T-helper 2 cell treated with Interferon-gamma antibody and Interleukin-4, amounts not matched to agents 5 μg/mL and 100 μg/mL, for 36 hours (primary cell): Measurements from ENCODE around the gene SMCO2.
A peak's percentile ranks its signal among the peaks of the same experiment; 100 is the strongest.
"Not testable (repeated sequence)": the region's sequence is repeated elsewhere in the genome, so short reads cannot be mapped to it uniquely, and the experiment has no call there.

Source experiments
- DNase-seq: peaks from one replicate; pipeline ENCODE4 v3.0.0; 2021; ENCODE audit warnings: low spot score
- H3K27ac Mint-ChIP-seq: one replicate; pipeline ENCODE4 v1.8.0; 2021; ENCODE audit warnings: mild to moderate bottlenecking, mixed read lengths
- H3K27me3 Mint-ChIP-seq: one replicate; pipeline ENCODE4 v1.8.0; 2021; ENCODE audit warnings: low read depth, mixed read lengths
- H3K36me3 Mint-ChIP-seq: one replicate; pipeline ENCODE4 v1.8.0; 2021; ENCODE audit warnings: low read depth, mixed read lengths
- H3K4me1 Mint-ChIP-seq: one replicate; pipeline ENCODE4 v1.8.0; 2021; ENCODE audit warnings: low read depth, mixed read lengths
- H3K4me3 Mint-ChIP-seq: one replicate; pipeline ENCODE4 v1.8.0; 2022; ENCODE audit warnings: mild to moderate bottlenecking, moderate library complexity, mixed read lengths
- H3K9me3 Mint-ChIP-seq: one replicate; pipeline ENCODE4 v1.8.0; 2021; ENCODE audit warnings: mixed read lengths

SMCO2 gene

GRCh38 chr12:27530157-27530922, 83.8 kb downstream of the SMCO2 start:
- H3K9me3 Mint-ChIP-seq = no peaks in the 10 kb centered on the region
- H3K4me1 Mint-ChIP-seq = peaks cover 18% of the 10 kb centered on the region
- no peaks in the 10 kb centered on the region for H3K36me3 Mint-ChIP-seq
- peaks cover 28% of the 10 kb centered on the region for H3K27me3 Mint-ChIP-seq
- no peak for DNase-seq
- no peak overlapping the region for H3K4me3 Mint-ChIP-seq
- no peak overlapping the region for H3K27ac Mint-ChIP-seq

GRCh38 chr12:27531896-27532295, 85.4 kb downstream of the SMCO2 start:
- peaks cover 16% of the 10 kb centered on the region for H3K4me1 Mint-ChIP-seq
- H3K27ac Mint-ChIP-seq = no peak overlapping the region
- H3K4me3 Mint-ChIP-seq = no peak overlapping the region
- H3K27me3 Mint-ChIP-seq = peaks cover 16% of the 10 kb centered on the region
- H3K9me3 Mint-ChIP-seq = no peaks in the 10 kb centered on the region
- no peak for DNase-seq
- peaks cover under 1% of the 10 kb centered on the region for H3K36me3 Mint-ChIP-seq

- H3K9me3 Mint-ChIP-seq = no peaks in the 10 kb centered on the region
- DNase-seq = peak; percentile 35
- peaks cover 2% of the 10 kb centered on the region for H3K36me3 Mint-ChIP-seq
- peak overlapping the region; percentile 12 for H3K27ac Mint-ChIP-seq
- peaks cover 16% of the 10 kb centered on the region for H3K4me1 Mint-ChIP-seq
- peaks cover 10% of the 10 kb centered on the region for H3K27me3 Mint-ChIP-seq
- H3K4me3 Mint-ChIP-seq = peak overlapping the region; percentile 9
Measured at GRCh38 chr12:27534060-27534764, 87.7 kb downstream of the SMCO2 start.

- Mint-ChIP-seq H3K4me1 (peaks cover 16% of the 10 kb centered on the region), H3K9me3 (no peaks in the 10 kb centered on the region), H3K36me3 (peaks cover 2% of the 10 kb centered on the region), H3K27ac (no peak overlapping the region), H3K4me3 (peak overlapping the region; percentile 11), H3K27me3 (peaks cover 10% of the 10 kb centered on the region)
- DNase-seq = no peak
Measured at GRCh38 chr12:27534765-27535161, 88.2 kb downstream of the SMCO2 start.

- peaks cover 2% of the 10 kb centered on the region for H3K36me3 Mint-ChIP-seq
- H3K27me3 Mint-ChIP-seq = peaks cover 10% of the 10 kb centered on the region
- H3K4me3 Mint-ChIP-seq = no peak overlapping the region
- peaks cover 16% of the 10 kb centered on the region for H3K4me1 Mint-ChIP-seq
- DNase-seq = no peak
- no peaks in the 10 kb centered on the region for H3K9me3 Mint-ChIP-seq
- H3K27ac Mint-ChIP-seq = no peak overlapping the region
Measured at GRCh38 chr12:27535318-27535717, 88.8 kb downstream of the SMCO2 start.

GRCh38 chr12:27537855-27538675, 91.5 kb downstream of the SMCO2 start:
- DNase-seq = no peak
- H3K27me3 Mint-ChIP-seq = peaks cover 9% of the 10 kb centered on the region
- H3K4me1 Mint-ChIP-seq = peaks cover 16% of the 10 kb centered on the region
- H3K9me3 Mint-ChIP-seq = no peaks in the 10 kb centered on the region
- H3K27ac Mint-ChIP-seq = no peak overlapping the region
- H3K36me3 Mint-ChIP-seq = peaks cover 2% of the 10 kb centered on the region
- no peak overlapping the region for H3K4me3 Mint-ChIP-seq

- Mint-ChIP-seq H3K4me3 (no peak overlapping the region), H3K27me3 (peaks cover 10% of the 10 kb centered on the region), H3K9me3 (no peaks in the 10 kb centered on the region), H3K27ac (no peak overlapping the region), H3K4me1 (peaks cover 8% of the 10 kb centered on the region), H3K36me3 (peaks cover 2% of the 10 kb centered on the region)
- no peak for DNase-seq
Measured at GRCh38 chr12:27539191-27539631, 92.7 kb downstream of the SMCO2 start.

- no peak for DNase-seq
Measured at GRCh38 chr12:27541031-27541719, 94.6 kb downstream of the SMCO2 start.

GRCh38 chr12:27542628-27543027, 96.1 kb downstream of the SMCO2 start:
- H3K27ac Mint-ChIP-seq = no peak overlapping the region
- peaks cover 16% of the 10 kb centered on the region for H3K27me3 Mint-ChIP-seq
- H3K4me1 Mint-ChIP-seq = no peaks in the 10 kb centered on the region
- no peak for DNase-seq
- H3K4me3 Mint-ChIP-seq = no peak overlapping the region
- no peaks in the 10 kb centered on the region for H3K9me3 Mint-ChIP-seq
- no peaks in the 10 kb centered on the region for H3K36me3 Mint-ChIP-seq

More at GRCh38 chr12:27541031-27541719, 94.6 kb downstream of the SMCO2 start:
- H3K4me3 Mint-ChIP-seq = no peak overlapping the region
- peaks cover 16% of the 10 kb centered on the region for H3K27me3 Mint-ChIP-seq
- H3K4me1 Mint-ChIP-seq = no peaks in the 10 kb centered on the region
- H3K27ac Mint-ChIP-seq = no peak overlapping the region
- H3K36me3 Mint-ChIP-seq = peaks cover 2% of the 10 kb centered on the region
- no peaks in the 10 kb centered on the region for H3K9me3 Mint-ChIP-seq

GRCh38 chr12:27544858-27545257, 98.3 kb downstream of the SMCO2 start:
- H3K36me3 Mint-ChIP-seq, H3K27ac Mint-ChIP-seq, H3K9me3 Mint-ChIP-seq, H3K4me1 Mint-ChIP-seq, H3K4me3 Mint-ChIP-seq, DNase-seq: not testable (repeated sequence)
- peaks cover 24% of the 10 kb centered on the region for H3K27me3 Mint-ChIP-seq

GRCh38 chr12:27545665-27546064, 99.1 kb downstream of the SMCO2 start:
- H3K4me3 Mint-ChIP-seq = no peak overlapping the region
- H3K27ac Mint-ChIP-seq = no peak overlapping the region
- peaks cover 3% of the 10 kb centered on the region for H3K4me1 Mint-ChIP-seq
- peaks cover 24% of the 10 kb centered on the region for H3K27me3 Mint-ChIP-seq
- no peak for DNase-seq
- H3K9me3 Mint-ChIP-seq = no peaks in the 10 kb centered on the region
- no peaks in the 10 kb centered on the region for H3K36me3 Mint-ChIP-seq

- H3K9me3 Mint-ChIP-seq = no peaks in the 10 kb centered on the region
- peaks cover 27% of the 10 kb centered on the region for H3K27me3 Mint-ChIP-seq
- peaks cover 3% of the 10 kb centered on the region for H3K4me1 Mint-ChIP-seq
- no peak for DNase-seq
- no peak overlapping the region for H3K27ac Mint-ChIP-seq
- no peak overlapping the region for H3K4me3 Mint-ChIP-seq
- H3K36me3 Mint-ChIP-seq = no peaks in the 10 kb centered on the region
Measured at GRCh38 chr12:27547592-27547991, 101.1 kb downstream of the SMCO2 start.

GRCh38 chr12:27548301-27549199, 102.0 kb downstream of the SMCO2 start:
- DNase-seq = no peak
- Mint-ChIP-seq H3K27ac (no peak overlapping the region), H3K9me3 (no peaks in the 10 kb centered on the region), H3K4me3 (no peak overlapping the region), H3K27me3 (peaks cover 31% of the 10 kb centered on the region), H3K36me3 (no peaks in the 10 kb centered on the region), H3K4me1 (peaks cover 3% of the 10 kb centered on the region)
